ENCODE measurements around the gene TLE2. TPM values are rescaled to one million over a fixed set of nuclear protein-coding genes. Genes with fewer than 3 reads are reported as not detected.

Gene TLE2
- total and polyA plus RNA-seq, 2 experiments from 2014 or later: 36.2 to 71.1 TPM

DNA sequence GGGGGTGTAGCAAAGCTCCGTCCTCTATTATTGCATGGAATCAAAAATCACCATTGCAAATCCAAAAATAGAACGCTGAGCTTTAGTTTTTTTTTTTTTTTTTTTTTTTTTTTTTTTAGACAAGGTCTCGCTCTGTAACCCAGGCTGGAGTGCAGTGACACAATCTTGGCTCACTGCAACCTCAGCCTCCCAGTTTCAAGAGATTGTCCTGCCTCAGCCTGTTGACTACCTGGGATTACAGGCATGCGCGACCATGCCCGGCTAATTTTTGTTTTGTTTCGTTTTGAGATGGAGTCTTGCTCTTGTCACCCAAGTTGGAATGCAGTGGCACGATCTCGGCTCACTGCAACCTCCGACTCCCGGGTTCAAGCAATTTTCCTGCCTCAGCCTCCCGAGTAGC, 69.0 kb downstream of the TLE2 start:
- Histone ChIP-seq H3K9me2 (replicated peaks; ENCODE audit: insufficient read depth) (no peaks in the 10 kb centered on the region), H4K20me1 (ENCODE audit: insufficient read depth, poor library complexity, severe bottlenecking) (no peaks in the 10 kb centered on the region), H3K9me3 (ENCODE audit: low read depth) (no peaks in the 10 kb centered on the region), H3K79me2 (no peaks in the 10 kb centered on the region), H3K4me3 (no peak overlapping the region), H3K4me2 (no peak overlapping the region), H3K4me1 (ENCODE audit: insufficient read depth) (no peaks in the 10 kb centered on the region), H3K27me3 (no peaks in the 10 kb centered on the region), H3K27ac (no peak overlapping the region), H3K36me3 (replicated peaks; ENCODE audit: insufficient read depth, low read depth) (no peaks in the 10 kb centered on the region), H2AFZ (no peak overlapping the region)
- no peak for DNase-seq (ENCODE audit: low spot score)
- 90% methylated on average over 11 of the region's 12 CpGs for WGBS (ENCODE audit: low lambda C conversion rate, missing lambda C conversion rate)
- TF ChIP-seq, protein P1, sequence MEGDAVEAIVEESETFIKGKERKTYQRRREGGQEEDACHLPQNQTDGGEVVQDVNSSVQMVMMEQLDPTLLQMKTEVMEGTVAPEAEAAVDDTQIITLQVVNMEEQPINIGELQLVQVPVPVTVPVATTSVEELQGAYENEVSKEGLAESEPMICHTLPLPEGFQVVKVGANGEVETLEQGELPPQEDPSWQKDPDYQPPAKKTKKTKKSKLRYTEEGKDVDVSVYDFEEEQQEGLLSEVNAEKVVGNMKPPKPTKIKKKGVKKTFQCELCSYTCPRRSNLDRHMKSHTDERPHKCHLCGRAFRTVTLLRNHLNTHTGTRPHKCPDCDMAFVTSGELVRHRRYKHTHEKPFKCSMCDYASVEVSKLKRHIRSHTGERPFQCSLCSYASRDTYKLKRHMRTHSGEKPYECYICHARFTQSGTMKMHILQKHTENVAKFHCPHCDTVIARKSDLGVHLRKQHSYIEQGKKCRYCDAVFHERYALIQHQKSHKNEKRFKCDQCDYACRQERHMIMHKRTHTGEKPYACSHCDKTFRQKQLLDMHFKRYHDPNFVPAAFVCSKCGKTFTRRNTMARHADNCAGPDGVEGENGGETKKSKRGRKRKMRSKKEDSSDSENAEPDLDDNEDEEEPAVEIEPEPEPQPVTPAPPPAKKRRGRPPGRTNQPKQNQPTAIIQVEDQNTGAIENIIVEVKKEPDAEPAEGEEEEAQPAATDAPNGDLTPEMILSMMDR (IDR thresholded peaks at IDR 0.05; ENCODE audit: poor library complexity): no peak
- TF ChIP-seq EZH2phosphoT487 (IDR thresholded peaks at IDR 0.05; ENCODE audit: low read depth, severe bottlenecking, unreplicated experiment): no peak
- no peak for TF ChIP-seq EZH2 (IDR thresholded peaks at IDR 0.05; ENCODE audit: borderline replicate concordance)

DNA sequence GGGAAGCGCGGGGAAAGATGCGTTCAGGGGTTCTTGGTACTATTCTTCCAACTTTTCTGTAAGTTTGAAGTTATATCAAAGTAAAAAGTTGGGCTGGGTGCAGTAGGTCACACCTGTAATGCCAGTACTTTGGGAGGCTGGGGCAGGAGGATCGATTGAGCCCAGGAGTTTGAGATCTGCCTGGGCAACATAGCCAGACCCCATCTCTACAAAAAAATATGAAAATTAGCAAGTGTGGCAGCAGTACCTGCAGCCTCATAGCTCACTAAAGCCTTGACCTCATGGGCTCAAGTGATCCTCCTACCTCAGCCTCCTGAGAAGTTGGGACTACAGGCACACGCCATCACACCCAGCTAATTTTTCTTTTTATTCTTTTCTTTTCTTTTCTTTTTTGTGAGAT, 71.9 kb downstream of the TLE2 start:
- H3K36me3 ChIP-seq (replicated peaks; ENCODE audit: insufficient read depth, low read depth): no peaks in the 10 kb centered on the region
- no peak overlapping the region for H3K4me3 ChIP-seq
- no peaks in the 10 kb centered on the region for H3K27me3 ChIP-seq
- H3K9me2 ChIP-seq (replicated peaks; ENCODE audit: insufficient read depth): no peaks in the 10 kb centered on the region
- peaks cover 3% of the 10 kb centered on the region for H3K4me1 ChIP-seq (ENCODE audit: insufficient read depth)
- H2AFZ ChIP-seq: no peak overlapping the region
- H3K4me2 ChIP-seq: no peak overlapping the region
- TF ChIP-seq EZH2phosphoT487 (IDR thresholded peaks at IDR 0.05; ENCODE audit: low read depth, severe bottlenecking, unreplicated experiment) (no peak), EZH2 (IDR thresholded peaks at IDR 0.05; ENCODE audit: borderline replicate concordance) (no peak)
- TF ChIP-seq, protein P1 (IDR thresholded peaks at IDR 0.05; ENCODE audit: poor library complexity): no peak
- 98% methylated on average over 5 of the region's 5 CpGs for WGBS (ENCODE audit: low lambda C conversion rate, missing lambda C conversion rate)
- H3K79me2 ChIP-seq: no peaks in the 10 kb centered on the region
- no peak overlapping the region for H3K27ac ChIP-seq
- DNase-seq (ENCODE audit: low spot score): no peak
- no peaks in the 10 kb centered on the region for H3K9me3 ChIP-seq (ENCODE audit: low read depth)
- H4K20me1 ChIP-seq (ENCODE audit: insufficient read depth, poor library complexity, severe bottlenecking): no peaks in the 10 kb centered on the region

DNA sequence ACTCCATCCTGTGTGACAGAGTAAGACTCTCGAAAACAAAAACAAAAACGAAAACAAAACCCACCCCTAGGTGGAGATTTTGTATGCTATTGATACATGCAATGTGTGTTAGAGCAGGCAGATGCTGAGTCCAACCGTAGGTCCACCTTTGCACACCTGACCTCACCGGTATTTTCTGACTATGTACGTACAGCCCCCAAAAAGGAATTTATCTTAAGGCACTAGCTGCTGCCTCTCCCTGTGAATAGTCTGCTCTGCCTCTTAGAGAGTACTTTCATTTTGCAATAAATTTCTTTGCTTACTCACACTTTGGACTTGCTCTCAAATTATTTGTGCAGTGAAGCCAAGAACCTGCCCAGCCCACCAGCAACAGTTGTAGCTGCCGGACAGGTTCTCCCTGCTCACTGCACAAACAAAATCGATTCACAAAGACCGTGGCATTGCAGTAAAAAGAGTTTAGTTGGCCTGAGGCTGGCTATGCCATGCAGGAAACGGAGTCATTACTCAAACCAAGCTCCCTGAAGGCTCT, 76.1 kb downstream of the TLE2 start:
- TF ChIP-seq EZH2 (IDR thresholded peaks at IDR 0.05; ENCODE audit: borderline replicate concordance) (no peak), EZH2phosphoT487 (IDR thresholded peaks at IDR 0.05; ENCODE audit: low read depth, severe bottlenecking, unreplicated experiment) (no peak)
- TF ChIP-seq, protein P1 (IDR thresholded peaks at IDR 0.05; ENCODE audit: poor library complexity): no peak
- Histone ChIP-seq H3K4me2 (peak overlapping the region; percentile 70), H2AFZ (peak overlapping the region; percentile 36), H3K4me1 (ENCODE audit: insufficient read depth) (peaks cover 3% of the 10 kb centered on the region), H3K4me3 (no peak overlapping the region), H3K27me3 (no peaks in the 10 kb centered on the region), H3K9me3 (ENCODE audit: low read depth) (no peaks in the 10 kb centered on the region), H3K79me2 (peaks cover 11% of the 10 kb centered on the region), H4K20me1 (ENCODE audit: insufficient read depth, poor library complexity, severe bottlenecking) (no peaks in the 10 kb centered on the region), H3K27ac (peak overlapping the region; percentile 79), H3K36me3 (replicated peaks; ENCODE audit: insufficient read depth, low read depth) (no peaks in the 10 kb centered on the region), H3K9me2 (replicated peaks; ENCODE audit: insufficient read depth) (no peaks in the 10 kb centered on the region)
- WGBS (ENCODE audit: low lambda C conversion rate, missing lambda C conversion rate): 40% methylated on average over 9 of the region's 9 CpGs
- DNase-seq (ENCODE audit: low spot score): peak; percentile 61
